HT1080 (cell line): Measurements from ENCODE around the gene CATSPERD. TPM values are rescaled to one million over a fixed set of nuclear protein-coding genes. Genes with fewer than 3 reads are reported as not detected.

ENCODE experiments used
- DNase-seq: peaks from one replicate; pipeline ENCODE4 v3.0.0-alpha.2; 2015; ENCODE audit warnings: low read depth
- total RNA-seq: library from RNA; depleted of rRNA; stranded (reverse); fragments of >200 nt; shearing (Covaris generic); gene quantifications from 2 replicates; pipeline ENCODE4 v1.2.3, GENCODE V29; 2014; rRNA removed

Gene CATSPERD
- total RNA-seq, 1 experiment from 2014 or later, result not detected

DNA sequence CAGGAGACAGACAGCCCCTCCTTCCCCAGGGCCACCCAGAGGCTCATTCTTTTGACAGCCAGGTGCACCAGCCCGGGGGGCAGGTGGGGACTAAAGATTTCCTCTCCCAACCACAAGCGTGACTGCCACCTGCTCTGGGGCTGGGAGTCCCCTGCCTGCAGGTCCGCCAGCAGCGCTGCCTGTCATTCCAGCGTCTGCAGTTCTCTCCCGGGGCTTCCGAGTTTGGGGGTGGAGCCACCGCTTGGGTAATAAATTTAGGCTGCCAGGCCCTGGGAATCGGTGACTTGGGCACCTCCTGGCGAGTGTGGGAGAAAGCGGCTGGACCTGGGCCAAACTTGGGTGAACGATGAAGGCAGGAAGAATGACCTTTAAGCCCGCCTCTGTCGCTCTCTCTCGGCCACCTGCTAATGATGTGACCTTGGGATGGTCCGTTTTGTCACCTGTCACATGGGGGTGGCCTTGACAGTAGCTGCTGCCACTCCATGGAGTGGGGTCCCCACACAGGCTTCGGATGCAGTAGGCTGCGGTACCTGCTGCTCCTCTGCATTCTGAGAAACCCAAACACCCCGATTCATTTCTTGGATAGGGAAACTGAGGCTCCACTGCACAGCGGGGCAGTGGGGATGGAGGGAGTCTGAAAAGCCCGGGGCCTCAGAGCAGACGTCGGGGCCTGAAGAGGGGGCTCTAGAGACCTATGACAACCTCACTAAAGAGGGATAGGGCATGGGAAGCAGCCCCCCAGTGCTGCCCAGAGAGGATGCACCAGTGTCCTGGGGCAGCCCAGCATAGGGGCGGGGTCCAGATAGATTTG lies 106.3 kb downstream of the CATSPERD start:
- no peak for DNase-seq

DNA sequence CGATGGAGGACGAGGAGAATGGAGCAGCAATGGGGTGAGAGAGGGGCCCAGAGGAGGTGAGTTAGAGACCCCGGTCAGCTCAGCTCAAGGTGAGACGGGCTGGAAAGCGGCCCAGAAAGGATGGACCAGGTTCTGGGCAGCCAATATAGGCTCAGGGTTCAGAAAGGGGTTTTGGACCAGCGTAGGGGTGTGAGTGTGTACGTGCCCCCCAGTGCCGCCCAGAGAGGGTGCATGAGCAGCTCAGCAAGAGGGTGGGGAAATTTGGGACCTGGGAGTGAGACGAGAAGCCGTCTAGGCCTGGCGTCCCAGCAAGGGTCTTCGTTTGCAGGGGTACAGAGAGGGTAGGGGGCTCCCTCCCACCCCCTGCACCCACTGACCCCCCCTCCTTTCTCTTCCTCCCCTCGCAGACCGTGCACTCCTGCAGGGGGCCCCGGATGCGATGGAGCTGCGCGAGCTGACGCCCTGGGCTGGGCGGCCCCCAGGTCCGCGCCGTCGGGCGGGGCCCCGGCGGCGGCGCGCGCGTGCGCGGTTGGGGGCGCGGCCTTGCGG lies 107.0 kb downstream of the CATSPERD start:
- no peak for DNase-seq

DNA sequence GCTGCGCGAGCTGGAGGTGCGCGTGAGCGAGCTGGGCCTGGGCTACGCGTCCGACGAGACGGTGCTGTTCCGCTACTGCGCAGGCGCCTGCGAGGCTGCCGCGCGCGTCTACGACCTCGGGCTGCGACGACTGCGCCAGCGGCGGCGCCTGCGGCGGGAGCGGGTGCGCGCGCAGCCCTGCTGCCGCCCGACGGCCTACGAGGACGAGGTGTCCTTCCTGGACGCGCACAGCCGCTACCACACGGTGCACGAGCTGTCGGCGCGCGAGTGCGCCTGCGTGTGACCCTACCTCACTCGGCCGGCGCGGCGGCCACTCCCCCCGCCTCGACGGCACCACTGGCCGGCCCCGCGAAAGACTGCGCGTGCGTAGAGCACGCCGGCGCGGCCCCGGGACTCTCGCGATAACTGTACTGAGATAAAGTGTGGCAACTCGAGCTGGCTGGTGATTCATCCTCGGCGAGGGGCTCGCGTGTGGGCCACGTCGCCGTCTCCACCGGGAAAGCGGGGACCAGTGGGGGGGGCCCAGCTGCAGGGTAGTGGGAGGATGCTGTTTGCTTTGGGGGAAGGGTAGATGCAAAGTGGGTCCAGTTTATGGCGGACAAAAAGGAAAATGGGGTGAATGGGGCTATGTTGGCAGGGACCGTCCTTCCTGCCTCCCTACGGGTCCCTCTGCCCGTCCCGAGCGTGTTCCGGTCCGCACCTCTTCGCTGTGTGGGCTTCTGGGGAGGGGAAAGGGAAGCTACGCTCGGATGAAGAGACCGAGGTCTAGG lies 107.6 kb downstream of the CATSPERD start:
- DNase-seq, result peak; percentile 72

Other genes starting within 250 kb of the CATSPERD start
- gene TINCR, start 152.7 kb upstream of the CATSPERD start, total RNA-seq, result 0.10 TPM in 1 of 2 replicates, not detected in the other
- 32.7 and 33.2 TPM in 2 replicates for gene SAFB2, start 97.9 kb upstream of the CATSPERD start, total RNA-seq
- gene SAFB, start 97.6 kb upstream of the CATSPERD start, total RNA-seq, result 33.5 and 63.9 TPM in 2 replicates
- 234 and 256 TPM in 2 replicates for gene MICOS13, start 40.1 kb upstream of the CATSPERD start, total RNA-seq
- 4.5 and 6.2 TPM in 2 replicates for gene HSD11B1L, start 39.6 kb upstream of the CATSPERD start, total RNA-seq
- 1,434 and 2,039 TPM in 2 replicates for gene RPL36, start 30.3 kb upstream of the CATSPERD start, total RNA-seq
- 139 and 153 TPM in 2 replicates for gene LONP1, start 491 bp upstream of the CATSPERD start, total RNA-seq
- 4.1 and 5.9 TPM in 2 replicates for gene PRR22, start 64.1 kb downstream of the CATSPERD start, total RNA-seq
- 56.5 and 71.8 TPM in 2 replicates for gene DUS3L, start 70.5 kb downstream of the CATSPERD start, total RNA-seq
- 0.53 TPM in 1 of 2 replicates, not detected in the other for gene NRTN, start 84.4 kb downstream of the CATSPERD start, total RNA-seq
- not detected in 2 replicates for gene FUT6, start 119.1 kb downstream of the CATSPERD start, total RNA-seq
- not detected in 2 replicates for gene FUT3, start 130.8 kb downstream of the CATSPERD start, total RNA-seq
- gene FUT5, start 149.9 kb downstream of the CATSPERD start, total RNA-seq, result not detected in 2 replicates
- 220 and 283 TPM in 2 replicates for gene NDUFA11, start 183.2 kb downstream of the CATSPERD start, total RNA-seq
- gene VMAC, start 184.2 kb downstream of the CATSPERD start, total RNA-seq, result 0.90 and 1.3 TPM in 2 replicates
- gene CAPS, start 193.6 kb downstream of the CATSPERD start, total RNA-seq, result 0.71 and 0.73 TPM in 2 replicates